T-helper 1 cell (primary cell): ENCODE results near the gene FAXDC2.

Source experiments
- DNase-seq, 5 donors: peaks; one replicate each; pipeline ENCODE4 v3.0.0-alpha.2; 2012 to 2020
- total RNA-seq, 4 donors: gene quantifications; one replicate each; lab custom pipeline; 2026; lab: John Stamatoyannopoulos, UW

FAXDC2 gene
- 0 to 0.91 (median 0.35) reads per million in 4 donors for total RNA-seq

- no peak for DNase-seq
Observed at GRCh38 chr5:154850255-154851062, at the start of gene FAXDC2. FAXDC2 (minus strand) TSS chr5:154850603; CDS start chr5:154838178, 12,425 bp downstream.

GRCh38 chr5:154900066-154900465 lies 49.7 kb upstream of the FAXDC2 start:
- DNase-seq, result no peak

GRCh38 chr5:154899151-154899816 lies 48.9 kb upstream of the FAXDC2 start:
- DNase-seq, result no peak

GRCh38 chr5:154898210-154898609 lies 47.8 kb upstream of the FAXDC2 start:
- no peak for DNase-seq

- no peak for DNase-seq
Observed at GRCh38 chr5:154896562-154897165, 46.3 kb upstream of the FAXDC2 start.

GRCh38 chr5:154895606-154896561 lies 45.5 kb upstream of the FAXDC2 start:
- DNase-seq, result no peak

- no peak for DNase-seq
Observed at GRCh38 chr5:154893381-154893780, 43.0 kb upstream of the FAXDC2 start.

GRCh38 chr5:154892369-154892771 lies 42.0 kb upstream of the FAXDC2 start:
- no peak for DNase-seq

- no peak for DNase-seq
Observed at GRCh38 chr5:154885439-154885838, 35.0 kb upstream of the FAXDC2 start.

- no peak for DNase-seq
Observed at GRCh38 chr5:154884424-154884823, 34.0 kb upstream of the FAXDC2 start.

- no peak for DNase-seq
Observed at GRCh38 chr5:154881986-154882385, 31.6 kb upstream of the FAXDC2 start.

- DNase-seq, result no peak
Observed at GRCh38 chr5:154878642-154879335, 28.4 kb upstream of the FAXDC2 start.

- no peak for DNase-seq
Observed at GRCh38 chr5:154873791-154874331, 23.5 kb upstream of the FAXDC2 start.

GRCh38 chr5:154871734-154872133 lies 21.3 kb upstream of the FAXDC2 start:
- DNase-seq, result no peak

- DNase-seq, result no peak
Observed at GRCh38 chr5:154868702-154869101, 18.3 kb upstream of the FAXDC2 start.

- DNase-seq, result no peak
Observed at GRCh38 chr5:154866841-154867240, 16.4 kb upstream of the FAXDC2 start.

GRCh38 chr5:154865466-154866184 lies 15.2 kb upstream of the FAXDC2 start:
- DNase-seq, result no peak

- no peak for DNase-seq
Observed at GRCh38 chr5:154863291-154864080, 13.1 kb upstream of the FAXDC2 start.

- no peak for DNase-seq
Observed at GRCh38 chr5:154862766-154863165, 12.4 kb upstream of the FAXDC2 start.

GRCh38 chr5:154861946-154862345 lies 11.5 kb upstream of the FAXDC2 start:
- no peak for DNase-seq
